Measurements from ENCODE around the gene PROS1.

- TF ChIP-seq CTCF (IDR thresholded peaks at IDR 0.05) (no peak), POLR2A (IDR thresholded peaks at IDR 0.05) (no peak)
Observed at GRCh38 chr3:93934366-93935046, 39.2 kb downstream of the PROS1 start.
